ENCODE data around the gene TRIM32.

DNA sequence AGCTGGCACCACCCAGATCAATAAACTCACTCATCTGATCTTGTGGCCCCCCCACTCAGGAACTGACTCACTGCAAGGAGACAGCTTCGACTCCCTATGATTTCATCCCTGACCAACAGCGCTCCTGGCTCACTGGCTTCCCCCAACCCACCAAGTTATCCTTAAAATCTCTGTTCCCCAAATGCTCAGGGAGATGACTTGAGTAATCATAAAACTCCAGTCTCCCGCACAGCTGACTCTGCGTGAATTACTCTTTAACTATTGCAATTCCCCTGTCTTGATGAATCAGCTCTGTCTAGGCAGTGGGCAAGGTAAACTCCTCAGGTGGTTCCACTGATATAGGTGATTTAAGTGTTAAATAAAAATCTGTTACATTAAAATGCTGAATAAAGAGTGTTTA is 1.9 kb upstream of the TRIM32 start:
- TF ChIP-seq EP300 (IDR thresholded peaks at IDR 0.05; ENCODE audit: borderline replicate concordance in 1 of 2, low read depth in 1 of 2, low read length in 1 of 2) (no peak), POLR2AphosphoS5 (IDR thresholded peaks at IDR 0.05; ENCODE audit: low read depth, low read length) (no peak), ELF1 (IDR thresholded peaks at IDR 0.05) (no peak), YY1 (IDR thresholded peaks at IDR 0.05; ENCODE audit: low read depth) (no peak), MXI1 (IDR thresholded peaks at IDR 0.05; ENCODE audit: low read depth, low read length) (no peak)
- TF ChIP-seq, protein P1, sequence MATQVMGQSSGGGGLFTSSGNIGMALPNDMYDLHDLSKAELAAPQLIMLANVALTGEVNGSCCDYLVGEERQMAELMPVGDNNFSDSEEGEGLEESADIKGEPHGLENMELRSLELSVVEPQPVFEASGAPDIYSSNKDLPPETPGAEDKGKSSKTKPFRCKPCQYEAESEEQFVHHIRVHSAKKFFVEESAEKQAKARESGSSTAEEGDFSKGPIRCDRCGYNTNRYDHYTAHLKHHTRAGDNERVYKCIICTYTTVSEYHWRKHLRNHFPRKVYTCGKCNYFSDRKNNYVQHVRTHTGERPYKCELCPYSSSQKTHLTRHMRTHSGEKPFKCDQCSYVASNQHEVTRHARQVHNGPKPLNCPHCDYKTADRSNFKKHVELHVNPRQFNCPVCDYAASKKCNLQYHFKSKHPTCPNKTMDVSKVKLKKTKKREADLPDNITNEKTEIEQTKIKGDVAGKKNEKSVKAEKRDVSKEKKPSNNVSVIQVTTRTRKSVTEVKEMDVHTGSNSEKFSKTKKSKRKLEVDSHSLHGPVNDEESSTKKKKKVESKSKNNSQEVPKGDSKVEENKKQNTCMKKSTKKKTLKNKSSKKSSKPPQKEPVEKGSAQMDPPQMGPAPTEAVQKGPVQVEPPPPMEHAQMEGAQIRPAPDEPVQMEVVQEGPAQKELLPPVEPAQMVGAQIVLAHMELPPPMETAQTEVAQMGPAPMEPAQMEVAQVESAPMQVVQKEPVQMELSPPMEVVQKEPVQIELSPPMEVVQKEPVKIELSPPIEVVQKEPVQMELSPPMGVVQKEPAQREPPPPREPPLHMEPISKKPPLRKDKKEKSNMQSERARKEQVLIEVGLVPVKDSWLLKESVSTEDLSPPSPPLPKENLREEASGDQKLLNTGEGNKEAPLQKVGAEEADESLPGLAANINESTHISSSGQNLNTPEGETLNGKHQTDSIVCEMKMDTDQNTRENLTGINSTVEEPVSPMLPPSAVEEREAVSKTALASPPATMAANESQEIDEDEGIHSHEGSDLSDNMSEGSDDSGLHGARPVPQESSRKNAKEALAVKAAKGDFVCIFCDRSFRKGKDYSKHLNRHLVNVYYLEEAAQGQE (IDR thresholded peaks at IDR 0.05; ENCODE audit: low read depth, low read length): no peak
- TF ChIP-seq, protein P2, sequence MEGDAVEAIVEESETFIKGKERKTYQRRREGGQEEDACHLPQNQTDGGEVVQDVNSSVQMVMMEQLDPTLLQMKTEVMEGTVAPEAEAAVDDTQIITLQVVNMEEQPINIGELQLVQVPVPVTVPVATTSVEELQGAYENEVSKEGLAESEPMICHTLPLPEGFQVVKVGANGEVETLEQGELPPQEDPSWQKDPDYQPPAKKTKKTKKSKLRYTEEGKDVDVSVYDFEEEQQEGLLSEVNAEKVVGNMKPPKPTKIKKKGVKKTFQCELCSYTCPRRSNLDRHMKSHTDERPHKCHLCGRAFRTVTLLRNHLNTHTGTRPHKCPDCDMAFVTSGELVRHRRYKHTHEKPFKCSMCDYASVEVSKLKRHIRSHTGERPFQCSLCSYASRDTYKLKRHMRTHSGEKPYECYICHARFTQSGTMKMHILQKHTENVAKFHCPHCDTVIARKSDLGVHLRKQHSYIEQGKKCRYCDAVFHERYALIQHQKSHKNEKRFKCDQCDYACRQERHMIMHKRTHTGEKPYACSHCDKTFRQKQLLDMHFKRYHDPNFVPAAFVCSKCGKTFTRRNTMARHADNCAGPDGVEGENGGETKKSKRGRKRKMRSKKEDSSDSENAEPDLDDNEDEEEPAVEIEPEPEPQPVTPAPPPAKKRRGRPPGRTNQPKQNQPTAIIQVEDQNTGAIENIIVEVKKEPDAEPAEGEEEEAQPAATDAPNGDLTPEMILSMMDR (IDR thresholded peaks at IDR 0.05): no peak
